HCT116 (cell line): ENCODE measurements around the gene SCP2. TPM values are rescaled to one million over a fixed set of nuclear protein-coding genes. Genes with fewer than 3 reads are reported as not detected.

Experiments
- ATAC-seq: fragments of 200-7000 bp; cut with Tn5 transposase; 2 replicates; pipeline ENCODE4 v1.9.1; 2020; ENCODE audit warnings: mild to moderate bottlenecking, moderate library complexity
- BruUV-seq: library from RNA; stranded (reverse); fragments of 400-500 nt; replicated peaks from 2 replicates; lab custom pipeline; 2021; lab: Mats Ljungman, UMichigan
- CTCF ChIA-PET: fragments of 300-600 bp; sonication (Branson Sonifier 250); formaldehyde crosslinking; loops from one replicate; lab custom pipeline; 2021; ENCODE audit warnings: antibody characterized with exemption; lab: Charles Lee
- POLR2A ChIA-PET: fragments of 300-600, 350-600 bp; sonication (Branson Sonifier 250); formaldehyde crosslinking; loops from one replicate; lab custom pipeline; 2021; ENCODE audit warnings: antibody characterized with exemption; lab: Charles Lee
- RAD21 ChIA-PET, 2 experiments: fragments of 300-600 bp; sonication (Branson Sonifier 250); formaldehyde crosslinking; loops; one replicate each; lab custom pipeline; 2023; ENCODE audit warnings: low total read pairs in 2 of 2; ENCODE audit not compliant: uncharacterized antibody in 2 of 2, unreplicated experiment in 2 of 2, low non-redundant PET in 1 of 2; lab: Charles Lee
- DNase-seq: peaks from one replicate; pipeline ENCODE4 v3.0.0-alpha.2; 2010; ENCODE audit warnings: low read depth, low spot score
- H2AFZ ChIP-seq: fragments of 200-600 bp; shearing (Covaris generic), sonication (generic); 2 replicates; pipeline ENCODE4 v1.6.1; 2017; ENCODE audit warnings: low read depth, mixed run types, mixed read lengths, antibody characterized with exemption, low read length; ENCODE audit not compliant: poor library complexity, severe bottlenecking
- H3K27ac ChIP-seq: 2 replicates; pipeline ENCODE4 v1.5.1; 2012; ENCODE audit warnings: low read depth, low read length
- H3K27me3 ChIP-seq: fragments of 200-600 bp; sonication (generic); 2 replicates; pipeline ENCODE4 v1.6.1; 2016; ENCODE audit warnings: mixed run types, low read length, mixed read lengths; ENCODE audit not compliant: insufficient read depth
- H3K36me3 ChIP-seq, 2 experiments: fragments of 200-500 bp in 1 of 2; fragments of 200-600 bp in 1 of 2; sonication (Bioruptor generic) in 1 of 2; sonication (generic) in 1 of 2; 2 replicates each; pipeline versions ENCODE4 v1.5.1 to v1.6.1; 2014 to 2016; ENCODE audit warnings: low read length in 2 of 2, inconsistent platforms in 1 of 2, mixed read lengths in 1 of 2, mixed run types in 1 of 2; ENCODE audit not compliant: insufficient read depth in 2 of 2, control insufficient read depth in 1 of 2
- H3K4me1 ChIP-seq, 2 experiments: fragments of 200-600 bp in 1 of 2; sonication (generic) in 1 of 2; 2 replicates each; pipeline versions ENCODE4 v1.5.1 to v1.6.1; 2012 to 2017; ENCODE audit warnings: low read length in 2 of 2, inconsistent platforms in 1 of 2, mild to moderate bottlenecking in 1 of 2, mixed read lengths in 1 of 2, mixed run types in 1 of 2, moderate library complexity in 1 of 2; ENCODE audit not compliant: insufficient read depth in 2 of 2, control insufficient read depth in 1 of 2
- H3K4me2 ChIP-seq: fragments of 200-600 bp; sonication (generic); 2 replicates; pipeline ENCODE4 v1.6.1; 2017; ENCODE audit warnings: mixed run types, low read length, mixed read lengths
- H3K4me3 ChIP-seq, 2 experiments: fragments of 200-600 bp in 1 of 2; sonication (generic) in 1 of 2; replicated peaks in 1 of 2; 2 replicates each; pipeline ENCODE4 v1.5.1; 2011 to 2016; ENCODE audit warnings: low read length in 2 of 2, control low read depth in 1 of 2, low read depth in 1 of 2, mild to moderate bottlenecking in 1 of 2, mixed read lengths in 1 of 2, mixed run types in 1 of 2
- H3K79me2 ChIP-seq: fragments of 200-600 bp; sonication (generic); 2 replicates; pipeline ENCODE4 v1.6.1; 2017; ENCODE audit warnings: mild to moderate bottlenecking, mixed run types, low read length, moderate library complexity, mixed read lengths; ENCODE audit not compliant: insufficient read depth
- H3K9ac ChIP-seq: fragments of 200-600 bp; sonication (generic); 2 replicates; pipeline ENCODE4 v1.6.1; 2016; ENCODE audit warnings: low read length, mixed read lengths
- H3K9me2 ChIP-seq: fragments of 200-600 bp; sonication (generic), shearing (Covaris generic); 2 replicates; pipeline ENCODE4 v1.6.1; 2017; ENCODE audit warnings: mixed run types, mild to moderate bottlenecking, moderate library complexity; ENCODE audit not compliant: insufficient read depth
- H3K9me3 ChIP-seq, 2 experiments: fragments of 200-500 bp in 1 of 2; fragments of 200-600 bp in 1 of 2; sonication (Bioruptor generic) in 1 of 2; sonication (generic) in 1 of 2; 2 replicates each; pipeline ENCODE4 v1.6.1; 2014 to 2017; ENCODE audit warnings: low read length in 2 of 2, mixed read lengths in 2 of 2, inconsistent platforms in 1 of 2, low read depth in 1 of 2, mild to moderate bottlenecking in 1 of 2, mixed run types in 1 of 2, moderate library complexity in 1 of 2; ENCODE audit not compliant: control insufficient read depth in 1 of 2, insufficient read depth in 1 of 2
- H4K20me1 ChIP-seq: fragments of 200-600 bp; sonication (generic), shearing (Covaris generic); 2 replicates; pipeline ENCODE4 v1.6.1; 2017; ENCODE audit warnings: mixed run types, mild to moderate bottlenecking, moderate library complexity; ENCODE audit not compliant: insufficient read depth
- ATF3 ChIP-seq: IDR thresholded peaks from 2 replicates; pipeline ENCODE4 v1.6.1; 2012
- CEBPB ChIP-seq: IDR thresholded peaks from 2 replicates; pipeline ENCODE4 v1.6.1; 2012; ENCODE audit warnings: low read depth
- EGR1 ChIP-seq: IDR thresholded peaks from 2 replicates; pipeline ENCODE4 v1.6.1; 2012; ENCODE audit warnings: low read depth
- ELF1 ChIP-seq: IDR thresholded peaks from 2 replicates; pipeline ENCODE4 v1.6.1; 2012; ENCODE audit warnings: low read depth, borderline replicate concordance
- EZH2 ChIP-seq: fragments of 200-600 bp; sonication (generic); IDR thresholded peaks from 2 replicates; pipeline ENCODE4 v1.6.1; 2017; ENCODE audit warnings: antibody characterized with exemption, mixed run types
- EZH2phosphoT487 ChIP-seq: fragments of 200-600 bp; IDR thresholded peaks from 2 replicates; pipeline ENCODE4 v1.6.1; 2018; ENCODE audit warnings: antibody characterized with exemption, borderline replicate concordance
- FOSL1 ChIP-seq: IDR thresholded peaks from 2 replicates; pipeline ENCODE4 v1.6.1; 2012; ENCODE audit warnings: low read depth
- JUND ChIP-seq: IDR thresholded peaks from 2 replicates; pipeline ENCODE4 v1.6.1; 2012
- MAX ChIP-seq: IDR thresholded peaks from 2 replicates; pipeline ENCODE4 v1.6.1; 2012
- POLR2A ChIP-seq: IDR thresholded peaks from 2 replicates; pipeline ENCODE4 v1.7.0; 2011; ENCODE audit warnings: borderline replicate concordance; ENCODE audit not compliant: insufficient read depth, insufficient read length; ENCODE audit errors: extremely low read depth
- POLR2AphosphoS5 ChIP-seq: IDR thresholded peaks from 2 replicates; pipeline ENCODE4 v1.6.1; 2011; ENCODE audit warnings: mild to moderate bottlenecking, low read depth, low read length, moderate library complexity
- RAD21 ChIP-seq: IDR thresholded peaks from 2 replicates; pipeline ENCODE4 v1.6.1; 2012; ENCODE audit warnings: low read depth, mild to moderate bottlenecking
- REST ChIP-seq: IDR thresholded peaks from 2 replicates; pipeline ENCODE4 v1.6.1; 2012; ENCODE audit warnings: low read depth
- SIN3A ChIP-seq: IDR thresholded peaks from 2 replicates; pipeline ENCODE4 v1.6.1; 2012; ENCODE audit warnings: low read depth
- SP1 ChIP-seq: IDR thresholded peaks from 2 replicates; pipeline ENCODE4 v1.6.1; 2012; ENCODE audit warnings: low read depth
- SRF ChIP-seq: IDR thresholded peaks from 2 replicates; pipeline ENCODE4 v1.6.1; 2012; ENCODE audit warnings: low read depth
- TCF7L2 ChIP-seq: IDR thresholded peaks from 2 replicates; pipeline ENCODE4 v1.7.0; 2011; ENCODE audit warnings: borderline replicate concordance, inconsistent platforms; ENCODE audit not compliant: insufficient read depth, insufficient read length; ENCODE audit errors: extremely low read depth
- YY1 ChIP-seq: IDR thresholded peaks from 2 replicates; pipeline ENCODE4 v1.6.1; 2011; ENCODE audit warnings: low read length, low read depth, moderate library complexity, mild to moderate bottlenecking; ENCODE audit not compliant: insufficient replicate concordance; ENCODE audit errors: extremely low read depth
- ZBTB33 ChIP-seq: IDR thresholded peaks from 2 replicates; pipeline ENCODE4 v1.6.1; 2011; ENCODE audit warnings: mild to moderate bottlenecking, low read length, moderate library complexity; ENCODE audit not compliant: insufficient replicate concordance; ENCODE audit errors: extremely low read depth
- ZNF274 ChIP-seq: fragments of 200-500 bp; sonication (Bioruptor generic); IDR thresholded peaks from 2 replicates; pipeline ENCODE4 v1.6.1; 2014; ENCODE audit warnings: mild to moderate bottlenecking, low read depth, low read length, inconsistent platforms
- intact Hi-C: fragments of 100-400 bp; cut with micrococcal nuclease; formaldehyde crosslinking; loops from 2 replicates; pipeline ENCODE4 v1.10.0; 2022
- total RNA-seq: library from RNA; stranded (reverse); gene quantifications from one replicate; pipeline ENCODE4 v1.2.1, GENCODE V29; 2021; ENCODE audit not compliant: unreplicated experiment

SCP2 gene
- total RNA-seq, 1 experiment from 2014 or later = 62.0 TPM

- BruUV-seq = no TSS peak
- Histone ChIP-seq H3K9me2 (no peaks in the 10 kb centered on the region), H3K4me1 (no peaks in the 10 kb centered on the region), H3K4me2 (no peak overlapping the region), H2AFZ (no peak overlapping the region), H3K9ac (no peak overlapping the region), H3K4me3 (no peak overlapping the region), H3K36me3 (no peaks in the 10 kb centered on the region), H3K9me3 (no peaks in the 10 kb centered on the region), H3K27me3 (no peaks in the 10 kb centered on the region), H3K27ac (no peak overlapping the region), H3K79me2 (no peaks in the 10 kb centered on the region), H4K20me1 (no peaks in the 10 kb centered on the region)
- CTCF ChIA-PET = no interaction called here
- POLR2A ChIA-PET = no interaction called here
- DNase-seq (no peak), ATAC-seq (no peak)
- RAD21 ChIA-PET = no interaction called here
- TF ChIP-seq MAX = no peak
- no peak for TF ChIP-seq ZBTB33
- TF ChIP-seq EGR1 = no peak
- no peak for TF ChIP-seq TCF7L2
- TF ChIP-seq FOSL1 = no peak
- no peak for TF ChIP-seq EZH2
- no peak for TF ChIP-seq SIN3A
- no peak for TF ChIP-seq EZH2phosphoT487
- TF ChIP-seq ELF1 = no peak
- TF ChIP-seq ATF3 = no peak
- TF ChIP-seq CEBPB = no peak
- TF ChIP-seq POLR2A = no peak
- no peak for TF ChIP-seq POLR2AphosphoS5
- TF ChIP-seq ZNF274 = no peak
- no peak for TF ChIP-seq REST
- TF ChIP-seq JUND = no peak
- TF ChIP-seq SRF = no peak
- TF ChIP-seq SP1 = no peak
- TF ChIP-seq YY1 = no peak
- TF ChIP-seq RAD21 = no peak
- intact Hi-C loops = no loop called here
These were observed 149.1 kb downstream of the SCP2 start for GRCh38 chr1:53076165-53076564.
